Stimulated activated CD4-positive, alpha-beta T cell treated with anti-CD3 and anti-CD28 coated beads, TNF-alpha, amount 100 ng/mL, for 24 hours (primary cell): ENCODE data around the gene FOLR3.
"Not testable (repeated sequence)": the region's sequence is repeated elsewhere in the genome, so short reads cannot be mapped to it uniquely, and the experiment has no call there.

Source experiments
- DNase-seq, 3 experiments: peaks; one replicate each; pipeline ENCODE4 v3.0.0-alpha.2; 2020; ENCODE audit warnings: low read depth in 3 of 3

FOLR3 gene

DNA sequence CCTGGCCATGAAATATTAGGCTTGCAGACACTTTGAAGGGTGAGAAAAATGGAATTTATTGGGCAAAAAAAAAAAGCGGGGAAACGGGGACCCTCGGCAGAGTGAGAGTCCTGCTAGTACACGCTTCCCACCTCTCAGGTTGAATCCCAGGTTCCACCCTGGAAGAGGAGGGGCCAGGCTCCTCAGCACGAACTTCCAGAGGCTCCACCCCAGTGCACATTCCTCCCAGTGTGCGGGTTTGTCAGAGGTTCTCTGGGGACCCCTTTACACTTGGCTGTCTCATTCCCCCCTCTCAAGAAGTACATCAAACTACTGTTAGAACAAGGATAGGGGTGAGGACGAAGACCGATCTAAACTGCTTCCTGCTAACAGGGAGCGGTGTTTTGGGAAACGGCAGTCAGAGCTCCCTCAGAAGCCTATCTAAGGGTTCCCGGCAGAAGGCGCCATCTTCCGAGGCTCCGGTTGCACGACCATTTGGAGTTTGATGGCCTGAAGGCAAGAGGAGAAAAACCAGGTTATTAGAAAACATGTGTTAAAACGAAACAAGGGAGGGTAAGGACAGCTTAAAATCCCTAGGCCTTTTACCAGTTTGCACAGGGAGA lies 27.5 kb downstream of the FOLR3 start:
- no peak for DNase-seq

DNA sequence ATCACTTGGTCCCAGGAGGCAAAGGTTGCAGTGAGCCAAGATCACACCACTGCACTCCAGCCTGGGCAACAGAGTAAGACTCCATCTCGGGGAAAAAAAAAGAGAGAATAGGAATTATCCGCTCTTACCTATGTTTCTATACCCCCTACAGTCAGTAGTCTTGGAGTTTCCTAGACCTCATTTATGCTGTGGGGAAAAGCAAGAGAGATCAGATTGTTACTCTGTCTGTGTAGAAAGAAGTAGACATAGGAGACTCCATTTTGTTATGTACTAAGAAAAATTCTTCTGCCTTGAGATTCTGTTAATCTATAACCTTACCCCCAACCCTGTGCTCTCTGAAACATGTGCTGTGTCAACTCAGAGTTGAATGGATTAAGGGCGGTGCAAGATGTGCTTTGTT lies 28.7 kb downstream of the FOLR3 start:
- DNase-seq: not testable (repeated sequence)

DNA sequence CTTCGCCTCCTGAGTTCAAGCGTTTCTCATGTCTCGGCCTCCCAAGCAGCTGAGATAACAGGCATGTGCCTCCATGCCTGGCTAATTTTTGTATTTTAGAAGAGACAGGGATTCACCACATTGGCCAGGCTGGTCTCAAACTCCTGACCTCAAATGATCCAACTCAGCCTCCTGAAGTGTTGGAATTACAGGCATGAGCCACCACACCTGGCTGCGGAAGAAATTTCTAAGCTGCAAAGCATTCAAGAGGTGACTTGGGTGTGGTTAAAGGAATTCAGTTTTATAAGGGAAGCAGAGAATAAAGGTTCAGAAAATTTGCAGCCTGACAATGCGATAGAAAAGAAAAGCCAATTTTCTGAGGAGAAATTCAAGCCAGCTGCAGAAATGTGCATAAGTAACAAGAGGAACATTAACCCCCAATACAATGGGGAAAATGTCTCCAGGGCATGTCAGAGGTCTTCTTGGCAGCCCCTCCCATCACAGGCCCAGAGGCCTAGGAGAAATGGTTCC lies 33.6 kb downstream of the FOLR3 start:
- not testable (repeated sequence) for DNase-seq

DNA sequence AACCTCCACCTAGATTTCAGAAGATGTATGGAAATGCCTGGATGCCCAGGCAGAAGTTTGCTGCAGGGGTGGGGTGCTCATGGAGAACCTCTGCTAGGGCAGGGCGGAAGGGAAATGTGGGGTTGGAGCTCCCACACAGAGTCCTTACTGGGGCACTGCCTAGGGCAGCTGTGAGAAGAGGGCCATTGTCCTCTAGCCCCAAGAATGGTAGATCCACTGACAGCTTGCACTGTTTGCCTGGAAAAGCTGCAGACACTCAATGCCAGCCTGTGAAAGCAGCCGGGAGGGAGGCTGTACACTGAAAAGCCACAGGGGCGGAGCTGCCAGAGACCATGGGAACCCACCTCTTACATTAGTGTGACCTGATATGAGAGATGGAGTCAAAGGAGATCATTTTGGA lies 34.2 kb downstream of the FOLR3 start:
- not testable (repeated sequence) for DNase-seq

DNA sequence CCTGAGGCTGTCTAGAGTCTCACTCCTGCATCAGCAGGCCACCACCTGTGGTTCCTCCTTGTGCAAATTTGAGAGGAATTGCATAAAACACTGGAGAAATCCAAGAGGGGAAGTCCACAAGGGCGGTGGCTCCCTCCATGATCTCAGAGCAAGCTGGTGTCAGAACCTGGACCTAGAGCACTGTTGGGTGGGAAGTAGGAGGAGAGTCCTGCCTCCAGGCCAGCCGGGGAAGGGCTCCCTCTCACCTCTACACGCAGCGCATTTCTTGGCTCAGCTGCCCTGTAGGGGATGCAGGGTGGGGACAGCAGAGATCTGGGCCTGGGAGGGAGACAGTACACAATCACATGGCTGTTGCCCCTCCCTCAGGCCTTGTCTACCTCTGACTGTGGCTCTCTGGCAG lies 36.5 kb downstream of the FOLR3 start:
- DNase-seq: not testable (repeated sequence)

DNA sequence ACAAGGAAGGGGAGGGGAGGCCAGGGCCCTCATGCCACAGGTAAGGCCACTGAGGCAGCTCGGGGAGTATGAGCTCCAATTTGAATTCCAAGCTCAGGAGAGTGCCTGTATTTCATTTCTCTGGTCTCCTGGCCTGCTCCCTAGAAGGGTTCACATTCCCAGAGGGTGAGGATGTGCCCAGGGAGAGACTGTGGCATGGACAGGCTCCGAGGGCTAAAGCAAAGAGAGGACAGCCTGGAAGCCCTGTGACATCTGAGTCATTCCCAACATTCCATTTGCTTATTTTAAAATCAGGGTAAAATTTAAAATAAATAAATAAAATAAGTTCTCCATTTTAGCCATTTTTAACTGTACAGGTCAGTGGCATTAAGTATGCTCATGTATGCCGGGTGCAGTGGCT lies 37.8 kb downstream of the FOLR3 start:
- no peak for DNase-seq

DNA sequence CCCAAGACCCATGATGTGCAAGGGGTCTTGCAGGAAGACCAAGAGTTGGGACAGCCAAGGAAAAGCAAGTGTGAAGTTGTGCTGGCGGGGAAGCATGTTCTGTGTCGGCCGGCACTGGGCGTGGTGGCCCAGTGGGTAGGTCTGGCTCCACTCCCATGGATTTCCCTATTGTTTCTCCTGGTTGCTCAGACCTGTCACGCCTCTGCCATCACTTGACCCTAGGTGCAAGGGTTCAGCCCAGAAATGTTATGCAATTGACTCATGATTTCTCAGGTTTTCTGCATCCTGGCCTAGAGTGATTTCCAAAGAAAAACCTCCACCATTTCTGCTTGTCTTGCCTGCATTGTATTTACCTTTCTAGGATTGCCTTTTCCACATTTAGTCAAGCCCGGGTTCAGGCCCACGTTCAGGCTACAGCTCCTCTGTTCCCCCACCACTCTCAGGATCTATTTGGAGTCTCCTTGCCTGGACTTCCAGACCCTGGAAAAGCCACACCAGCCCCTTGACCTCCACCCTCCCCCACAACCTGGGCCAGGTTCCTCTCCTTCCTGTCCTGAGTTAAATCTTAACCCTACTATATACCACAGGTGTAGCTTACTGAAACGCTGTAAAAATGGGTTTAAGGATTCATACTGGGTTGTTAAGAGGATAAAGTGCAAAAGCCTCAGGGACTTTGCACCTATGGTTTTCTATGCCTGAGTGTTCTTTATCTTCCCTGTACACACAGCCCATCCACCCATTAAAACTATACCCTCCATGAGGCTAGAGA lies 39.0 kb downstream of the FOLR3 start:
- no peak for DNase-seq

DNA sequence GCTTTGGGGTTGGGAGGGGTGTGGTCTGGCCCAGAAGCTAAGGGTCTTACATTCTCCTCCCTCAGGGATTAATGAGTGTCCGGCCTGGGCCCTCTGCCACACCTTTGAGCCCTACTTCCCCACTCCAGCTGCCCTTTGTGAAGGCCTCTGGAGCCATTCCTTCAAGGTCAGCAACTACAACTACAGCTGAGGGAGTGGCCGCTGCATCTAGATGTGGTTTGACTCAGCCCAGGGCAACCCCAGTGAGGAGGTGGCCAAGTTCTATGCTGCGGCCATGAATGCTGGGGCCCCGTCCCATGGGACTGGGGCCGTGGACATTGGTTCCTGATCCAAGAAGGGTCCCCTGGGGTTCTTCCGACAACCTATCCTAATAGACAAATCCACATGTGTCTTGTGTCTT lies 42.1 kb downstream of the FOLR3 start:
- no peak for DNase-seq

DNA sequence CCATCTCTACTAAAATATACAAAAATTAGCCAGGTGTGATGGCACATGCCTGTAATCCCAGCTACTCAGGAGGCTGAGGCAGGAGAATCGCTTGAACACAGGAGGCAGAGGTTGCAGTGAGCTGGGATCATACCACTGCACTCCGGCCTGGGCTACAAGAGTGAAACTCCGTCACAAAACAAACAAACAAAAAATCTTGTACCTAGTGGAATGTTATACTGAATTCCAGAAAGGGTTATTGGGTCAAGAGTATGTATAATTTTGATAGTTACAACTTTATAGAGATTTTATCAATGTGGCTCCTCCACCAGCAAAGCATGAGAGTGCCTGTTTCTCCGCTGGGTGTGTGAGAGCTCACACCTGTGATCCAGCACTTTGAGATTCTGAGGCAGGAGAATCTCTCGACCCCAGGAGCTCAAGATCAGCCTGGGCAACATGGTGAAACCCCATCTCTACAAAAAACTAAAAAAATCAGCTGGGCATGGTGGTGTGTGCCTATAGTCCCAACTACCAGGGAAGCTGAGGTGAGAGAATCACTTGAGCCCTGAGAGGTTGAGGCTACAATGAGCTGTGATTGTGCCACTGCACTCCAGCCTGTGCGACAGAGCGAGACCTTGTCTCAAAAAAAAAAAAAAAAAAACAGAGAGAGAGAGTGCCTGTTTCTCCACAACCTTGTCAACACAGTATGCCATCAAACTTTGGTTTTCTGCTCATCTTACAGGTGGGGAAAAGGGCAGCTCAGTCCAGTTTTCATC lies 43.7 kb downstream of the FOLR3 start:
- no peak for DNase-seq

DNA sequence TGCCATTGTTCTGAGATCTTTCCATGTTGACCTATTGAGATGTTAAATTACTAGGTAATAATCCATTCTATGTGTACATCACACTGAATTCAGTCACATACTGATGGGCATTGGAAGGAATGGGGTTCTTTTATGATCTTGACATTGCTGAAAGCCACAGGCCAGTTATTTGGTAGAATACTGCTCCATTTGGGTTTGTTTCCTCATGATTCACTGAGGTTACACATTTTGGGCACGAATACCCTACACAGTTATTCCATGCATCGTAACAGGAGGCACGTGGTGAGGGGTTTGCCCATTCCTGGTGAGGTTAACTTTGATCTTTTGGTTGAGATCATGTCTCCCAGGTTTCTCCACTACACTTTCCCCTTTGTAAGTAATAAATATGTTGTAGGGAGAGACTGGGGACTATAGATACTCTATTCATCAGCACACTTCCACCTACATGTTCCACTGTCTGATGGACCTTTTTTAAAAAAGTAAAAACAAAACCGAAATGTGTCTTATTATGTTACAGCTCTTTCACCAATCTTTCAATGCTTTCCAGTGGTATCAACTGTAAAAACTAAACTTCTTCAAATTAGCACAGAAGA lies 44.4 kb downstream of the FOLR3 start:
- peak in 1 of 3 experiments; percentile 2 for DNase-seq

DNA sequence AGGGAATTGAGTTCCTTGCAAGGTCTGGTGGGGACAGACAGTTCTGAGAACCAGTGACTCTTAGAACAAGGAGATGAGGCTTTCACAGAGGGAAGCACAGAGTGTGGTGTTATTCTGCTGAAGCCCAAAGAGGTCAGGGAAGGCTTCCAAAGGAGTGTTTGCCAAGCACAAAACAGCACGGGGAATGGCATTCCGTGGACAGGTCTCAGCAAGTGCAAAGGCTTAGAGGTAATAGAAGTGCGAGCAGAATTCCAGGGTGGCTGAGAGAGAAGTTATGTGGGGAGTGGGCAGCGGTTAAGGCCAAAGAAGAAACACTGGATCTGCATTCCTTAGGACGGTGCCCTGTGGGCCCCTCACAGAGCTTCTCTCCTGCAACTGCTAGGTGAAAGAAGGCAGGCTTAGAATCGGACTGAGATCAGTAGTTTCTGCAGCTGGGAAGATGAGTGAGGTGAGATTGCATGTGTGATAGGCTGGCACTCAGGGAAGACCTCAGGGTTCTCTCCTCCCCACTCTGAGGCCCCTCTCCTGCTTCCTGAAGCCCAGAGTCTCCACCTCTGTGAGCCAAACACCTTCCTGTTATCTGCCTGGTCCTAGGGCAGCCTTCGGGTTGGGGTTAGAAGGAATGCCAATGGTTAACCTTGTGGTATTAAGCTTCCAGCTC lies 45.5 kb downstream of the FOLR3 start:
- not testable (repeated sequence) for DNase-seq

DNA sequence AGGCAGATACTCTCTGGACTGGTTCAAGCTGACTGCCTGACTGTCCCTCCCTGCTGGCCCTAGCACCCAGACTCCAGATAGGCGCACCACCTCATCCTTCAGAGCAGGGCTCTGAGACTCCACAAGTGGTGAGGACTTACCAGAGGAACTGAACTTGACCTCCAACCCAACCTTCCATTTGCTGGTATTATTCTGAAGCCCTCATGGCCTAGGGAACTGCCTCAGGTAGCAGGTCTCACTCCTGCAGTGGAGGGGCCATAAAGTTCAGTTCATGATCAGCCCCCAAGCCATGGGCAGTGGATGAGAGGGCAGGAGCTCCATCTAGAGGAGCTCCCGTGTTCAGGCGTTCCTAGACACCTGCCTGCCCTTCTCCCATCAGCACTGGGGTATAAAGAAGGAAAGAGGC lies 46.0 kb downstream of the FOLR3 start:
- DNase-seq: not testable (repeated sequence)

DNA sequence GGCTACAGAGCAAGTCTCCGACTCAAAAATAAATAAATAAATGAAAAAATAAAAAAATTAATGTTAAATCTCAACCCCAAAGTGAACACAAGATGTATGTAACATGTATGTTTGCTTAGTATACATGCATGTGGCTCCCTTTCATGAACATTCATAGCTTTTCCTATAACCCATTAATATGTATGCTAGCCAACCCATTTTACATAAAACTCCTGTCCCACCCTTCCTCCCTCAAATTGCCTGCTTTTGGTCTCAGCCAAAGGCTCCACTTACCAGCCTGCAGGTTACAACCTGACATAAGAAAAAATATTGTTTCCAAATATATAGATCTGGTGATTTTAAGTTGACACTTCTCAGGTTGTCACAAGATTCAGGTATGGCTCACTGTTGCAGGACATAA lies 52.7 kb downstream of the FOLR3 start:
- DNase-seq: no peak
